SU-DHL-6 (cell line): ENCODE data around the gene SRGAP3.

ENCODE experiments used
- H2AFZ ChIP-seq: fragments of 200-600 bp; sonication (generic); 2 replicates; pipeline ENCODE4 v1.6.1; 2014; ENCODE audit warnings: low read depth, mild to moderate bottlenecking, moderate library complexity, mixed read lengths, antibody characterized with exemption, low read length; ENCODE audit not compliant: severe bottlenecking
- H3F3A ChIP-seq: fragments of 200-600 bp; shearing (Covaris generic); 2 replicates; pipeline ENCODE4 v1.6.0; 2016; ENCODE audit warnings: antibody characterized with exemption, mild to moderate bottlenecking; ENCODE audit not compliant: insufficient read depth
- H3K27ac ChIP-seq: fragments of 200-600 bp; sonication (generic); 2 replicates; pipeline ENCODE4 v1.5.1; 2016; ENCODE audit warnings: low read depth, mild to moderate bottlenecking, low read length, moderate library complexity, mixed read lengths
- H3K27me3 ChIP-seq: fragments of 200-600 bp; sonication (generic), shearing (Covaris generic); 2 replicates; pipeline ENCODE4 v1.6.0; 2014; ENCODE audit warnings: mild to moderate bottlenecking, low read length
- H3K36me3 ChIP-seq: fragments of 200-600 bp; sonication (generic); 2 replicates; pipeline ENCODE4 v1.6.1; 2014; ENCODE audit warnings: mild to moderate bottlenecking, low read length, mixed read lengths
- H3K4me2 ChIP-seq: fragments of 300-600, 200-600 bp; shearing (Covaris generic), sonication (generic); 2 replicates; pipeline ENCODE4 v1.6.0; 2014; ENCODE audit warnings: low read length, low read depth, mild to moderate bottlenecking; ENCODE audit not compliant: poor library complexity, severe bottlenecking
- H3K4me3 ChIP-seq: fragments of 200-600 bp; sonication (generic); 2 replicates; pipeline ENCODE4 v1.5.1; 2014; ENCODE audit warnings: antibody characterized with exemption, low read length, mild to moderate bottlenecking, mixed read lengths; ENCODE audit not compliant: insufficient read depth, poor library complexity, severe bottlenecking
- H3K79me2 ChIP-seq: fragments of 200-600 bp; sonication (generic); 2 replicates; pipeline ENCODE4 v1.6.1; 2014; ENCODE audit warnings: mild to moderate bottlenecking, low read length, moderate library complexity; ENCODE audit not compliant: insufficient read depth
- H3K9ac ChIP-seq: fragments of 200-600 bp; sonication (generic); 2 replicates; pipeline ENCODE4 v1.7.0; 2014; ENCODE audit warnings: mild to moderate bottlenecking, low read length
- H3K9me2 ChIP-seq: fragments of 200-600 bp; sonication (generic); replicated peaks from 2 replicates; pipeline ENCODE4 v1.6.1; 2014; ENCODE audit warnings: low read length; ENCODE audit not compliant: insufficient read depth
- H3K9me3 ChIP-seq: fragments of 200-600 bp; sonication (generic); 2 replicates; pipeline ENCODE4 v1.6.1; 2014; ENCODE audit warnings: low read length, mixed read lengths; ENCODE audit not compliant: insufficient read depth
- H4K20me1 ChIP-seq: fragments of 200-600 bp; sonication (generic); 2 replicates; pipeline ENCODE4 v1.6.1; 2014; ENCODE audit warnings: low read depth, mild to moderate bottlenecking, antibody characterized with exemption, low read length, moderate library complexity, mixed read lengths
- CTCF ChIP-seq: fragments of 200-600 bp; sonication (generic); IDR thresholded peaks from one replicate; pipeline ENCODE4 v1.5.1; 2017; ENCODE audit warnings: antibody characterized with exemption, mild to moderate bottlenecking, low read length, moderate library complexity; ENCODE audit not compliant: insufficient read depth, poor library complexity, severe bottlenecking
- EZH2phosphoT487 ChIP-seq: fragments of 200-600 bp; sonication (generic), shearing (Covaris generic); conservative IDR thresholded peaks from 2 replicates; pipeline ENCODE4 v1.6.1; 2018; ENCODE audit warnings: mild to moderate bottlenecking, antibody characterized with exemption, low read length, moderate library complexity, mixed read lengths

Gene SRGAP3

GRCh38 chr3:9108876-9109567 lies 140.4 kb downstream of the SRGAP3 start:
- H2AFZ ChIP-seq, result no peak overlapping the region
- H3K4me2 ChIP-seq, result no peak overlapping the region
- H3F3A ChIP-seq, result no peaks in the 10 kb centered on the region
- H3K9me3 ChIP-seq, result no peaks in the 10 kb centered on the region
- H3K9ac ChIP-seq, result no peak overlapping the region
- H3K36me3 ChIP-seq, result no peaks in the 10 kb centered on the region
- H3K4me3 ChIP-seq, result no peak overlapping the region
- H3K27me3 ChIP-seq, result no peaks in the 10 kb centered on the region
- no peaks in the 10 kb centered on the region for H4K20me1 ChIP-seq
- H3K79me2 ChIP-seq, result no peaks in the 10 kb centered on the region
- no peaks in the 10 kb centered on the region for H3K9me2 ChIP-seq
- no peak overlapping the region for H3K27ac ChIP-seq
- no peak for TF ChIP-seq EZH2phosphoT487
- no peak for TF ChIP-seq CTCF

GRCh38 chr3:9107738-9108137 lies 141.7 kb downstream of the SRGAP3 start:
- no peaks in the 10 kb centered on the region for H3K36me3 ChIP-seq
- H3K9me3 ChIP-seq, result no peaks in the 10 kb centered on the region
- H2AFZ ChIP-seq, result no peak overlapping the region
- H3K27ac ChIP-seq, result no peak overlapping the region
- TF ChIP-seq CTCF (no peak), EZH2phosphoT487 (no peak)
- no peaks in the 10 kb centered on the region for H3K79me2 ChIP-seq
- no peaks in the 10 kb centered on the region for H4K20me1 ChIP-seq
- no peak overlapping the region for H3K4me2 ChIP-seq
- no peak overlapping the region for H3K9ac ChIP-seq
- H3K9me2 ChIP-seq, result no peaks in the 10 kb centered on the region
- H3K4me3 ChIP-seq, result no peak overlapping the region
- no peaks in the 10 kb centered on the region for H3F3A ChIP-seq
- no peaks in the 10 kb centered on the region for H3K27me3 ChIP-seq

- Histone ChIP-seq H3K27me3 (no peaks in the 10 kb centered on the region), H3K9me3 (no peaks in the 10 kb centered on the region), H4K20me1 (no peaks in the 10 kb centered on the region), H2AFZ (no peak overlapping the region), H3K4me2 (no peak overlapping the region), H3K9ac (no peak overlapping the region), H3K36me3 (no peaks in the 10 kb centered on the region), H3K9me2 (no peaks in the 10 kb centered on the region), H3K79me2 (no peaks in the 10 kb centered on the region), H3K27ac (no peak overlapping the region), H3K4me3 (no peak overlapping the region), H3F3A (no peaks in the 10 kb centered on the region)
- TF ChIP-seq EZH2phosphoT487 (no peak), CTCF (no peak)
Observed at GRCh38 chr3:9105421-9105820, 144.0 kb downstream of the SRGAP3 start.
